K562 (cell line): ENCODE measurements around the gene RCSD1. TPM values are rescaled to one million over a fixed set of nuclear protein-coding genes. Genes with fewer than 3 reads are reported as not detected.

ENCODE experiments used
- ADNP ChIP-seq: fragments of 200-800 bp; sonication (Bioruptor generic); IDR thresholded peaks from 2 replicates; pipeline ENCODE4 v1.6.1; 2016; ENCODE audit warnings: missing genetic modification characterization, missing compliant biosample characterization
- CAMTA2 ChIP-seq: fragments of 250-450 bp; sonication (Bioruptor Pico); conservative IDR thresholded peaks from 2 replicates; pipeline ENCODE4 v1.5.1; 2022
- FOXP1 ChIP-seq: sonication (generic); formaldehyde crosslinking; IDR thresholded peaks from 2 replicates; pipeline ENCODE4 v1.8.0; 2022; ENCODE audit warnings: mild to moderate bottlenecking, missing genetic modification reagents
- GTF2E2 ChIP-seq: fragments of 200-800 bp; sonication (Bioruptor generic); IDR thresholded peaks from 2 replicates; pipeline ENCODE4 v1.6.1; 2016; ENCODE audit warnings: missing genetic modification characterization, missing compliant biosample characterization
- HDAC1 ChIP-seq, 2 experiments: fragments of 450-650 bp; IDR thresholded peaks; 2 replicates each; pipeline ENCODE4 v1.6.1; 2016 to 2017; ENCODE audit warnings: inconsistent platforms in 1 of 2, mild to moderate bottlenecking in 1 of 2, moderate library complexity in 1 of 2
- LARP7 ChIP-seq: fragments of 450-650 bp; IDR thresholded peaks from 2 replicates; pipeline ENCODE4 v1.6.1; 2016
- NCOR1 ChIP-seq: fragments of 450-650 bp; IDR thresholded peaks from 2 replicates; pipeline ENCODE4 v1.6.1; 2016; ENCODE audit warnings: mild to moderate bottlenecking, moderate library complexity
- SIN3B ChIP-seq: fragments of 450-650 bp; IDR thresholded peaks from 2 replicates; pipeline ENCODE4 v1.6.1; 2017; ENCODE audit warnings: low read depth, mild to moderate bottlenecking, moderate library complexity
- SLC30A9 ChIP-seq: fragments of 250-450 bp; sonication (Bioruptor Pico); IDR thresholded peaks from 2 replicates; pipeline ENCODE4 v1.8.0; 2022; ENCODE audit warnings: mild to moderate bottlenecking, moderate library complexity
- SMC3 ChIP-seq: conservative IDR thresholded peaks from 2 replicates; pipeline ENCODE4 v1.6.1; 2011; ENCODE audit warnings: low read depth, low read length, improper control_type of control experiment; ENCODE audit not compliant: insufficient read depth
- TAF7 ChIP-seq: fragments of 450-650 bp; IDR thresholded peaks from 2 replicates; pipeline ENCODE4 v1.6.1; 2016; ENCODE audit warnings: missing genetic modification characterization, missing compliant biosample characterization
- ZC3H8 ChIP-seq: fragments of 450-650 bp; IDR thresholded peaks from 2 replicates; pipeline ENCODE4 v1.6.1; 2017
- polyA plus RNA-seq, 8 experiments: library from polyadenylated mRNA; depleted of rRNA in 4 of 8; stranded (reverse) in 5 of 8; unstranded in 3 of 8; fragments of >200 nt; fragmentation: Nextera tagmentation in 2 of 8; fragmentation: Illumina TruSeq in 1 of 8; extraction: Ambion mirVana in 2 of 8; extraction: Trizol in 1 of 8; gene quantifications; 2 replicates each; pipeline versions ENCODE4 v1.2.1 to v1.2.3, GENCODE V29; 2011 to 2014; ENCODE audit warnings: inconsistent platforms in 1 of 8, missing spikeins in 1 of 8
- total RNA-seq, 7 experiments: library from RNA; depleted of rRNA in 6 of 7; stranded (reverse); fragments of >200 nt in 6 of 7; fragmentation: Illumina TruSeq in 2 of 7; extraction: Trizol in 2 of 7; gene quantifications; 2 replicates each; pipeline versions ENCODE4 v1.2.1 to v1.2.3, GENCODE V29; 2011 to 2021; ENCODE audit warnings: low replicate concordance in 1 of 7
- TF ChIP-seq, protein P1 (sequence below): fragments of 250-450 bp; sonication (Bioruptor Pico); IDR thresholded peaks from 2 replicates; pipeline ENCODE4 v1.4.0; 2020; ENCODE audit warnings: mild to moderate bottlenecking, moderate library complexity
- TF ChIP-seq, protein P2 (sequence below), 2 experiments: fragments of 450-650 bp in 1 of 2; IDR thresholded peaks; 2 replicates each; pipeline ENCODE4 v1.6.1; 2011 to 2017; ENCODE audit warnings: low read depth in 2 of 2, antibody characterized with exemption in 1 of 2, borderline replicate concordance in 1 of 2, low read length in 1 of 2, mild to moderate bottlenecking in 1 of 2, mixed read lengths in 1 of 2; ENCODE audit not compliant: control insufficient read depth in 1 of 2
- TF ChIP-seq, protein P3 (sequence below): fragments of 250-450 bp; sonication (Bioruptor Pico); IDR thresholded peaks from 2 replicates; pipeline ENCODE4 v1.4.0; 2020; ENCODE audit warnings: mild to moderate bottlenecking
- TF ChIP-seq, protein P4 (sequence below): fragments of 450-650 bp; formaldehyde crosslinking; IDR thresholded peaks from 2 replicates; pipeline ENCODE4 v1.4.0; 2022; ENCODE audit warnings: mild to moderate bottlenecking, moderate library complexity
- TF ChIP-seq, protein P5 (sequence below): fragments of 450-650 bp; formaldehyde crosslinking; IDR thresholded peaks from 2 replicates; pipeline ENCODE4 v1.4.0; 2022; ENCODE audit warnings: missing genetic modification characterization

RCSD1 gene
- total and polyA plus RNA-seq, 9 of the 15 experiments (the other 6 are each of a cell fraction or from before 2014, with no cell fraction given) = 7.8 to 69.8 (median 45.3) TPM

DNA sequence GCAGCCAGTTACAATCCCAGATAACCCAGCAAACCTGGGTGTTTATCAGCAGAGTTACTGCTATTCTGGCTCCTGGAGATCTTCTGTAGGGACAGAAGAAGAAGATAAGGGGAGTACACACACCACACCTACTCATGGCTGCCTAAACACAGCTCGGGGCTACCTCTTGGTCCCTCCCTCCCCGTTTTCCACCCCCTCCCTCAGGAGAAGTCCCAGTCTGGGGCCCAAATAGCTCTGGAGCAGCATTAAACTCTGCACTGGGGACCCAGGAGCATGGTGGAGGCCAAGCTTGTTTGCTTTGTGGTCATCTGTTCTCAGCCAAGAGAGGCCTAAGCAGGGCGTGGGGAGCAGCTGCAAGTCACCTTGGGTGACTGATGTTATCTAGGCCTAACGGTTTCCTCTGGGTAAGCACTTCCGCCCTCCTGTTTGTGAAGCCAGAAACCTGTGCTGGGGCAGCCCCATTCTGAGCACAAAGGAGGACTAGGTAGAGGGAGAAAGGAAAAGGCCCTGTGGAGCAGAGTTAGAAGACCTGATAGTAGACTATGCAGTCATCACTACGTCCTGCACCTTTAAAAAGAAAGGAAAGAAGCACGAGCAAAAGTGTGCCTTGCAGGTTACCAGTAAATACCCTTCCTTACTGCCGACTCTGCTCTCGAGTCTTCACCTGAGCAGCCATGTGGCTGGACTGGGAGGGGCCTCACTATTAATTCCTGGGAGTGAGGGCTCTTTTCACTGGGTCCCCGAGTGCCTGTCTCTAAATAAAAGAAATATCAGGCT, 2.0 kb upstream of the RCSD1 start (continued):
- TF ChIP-seq, protein P1, sequence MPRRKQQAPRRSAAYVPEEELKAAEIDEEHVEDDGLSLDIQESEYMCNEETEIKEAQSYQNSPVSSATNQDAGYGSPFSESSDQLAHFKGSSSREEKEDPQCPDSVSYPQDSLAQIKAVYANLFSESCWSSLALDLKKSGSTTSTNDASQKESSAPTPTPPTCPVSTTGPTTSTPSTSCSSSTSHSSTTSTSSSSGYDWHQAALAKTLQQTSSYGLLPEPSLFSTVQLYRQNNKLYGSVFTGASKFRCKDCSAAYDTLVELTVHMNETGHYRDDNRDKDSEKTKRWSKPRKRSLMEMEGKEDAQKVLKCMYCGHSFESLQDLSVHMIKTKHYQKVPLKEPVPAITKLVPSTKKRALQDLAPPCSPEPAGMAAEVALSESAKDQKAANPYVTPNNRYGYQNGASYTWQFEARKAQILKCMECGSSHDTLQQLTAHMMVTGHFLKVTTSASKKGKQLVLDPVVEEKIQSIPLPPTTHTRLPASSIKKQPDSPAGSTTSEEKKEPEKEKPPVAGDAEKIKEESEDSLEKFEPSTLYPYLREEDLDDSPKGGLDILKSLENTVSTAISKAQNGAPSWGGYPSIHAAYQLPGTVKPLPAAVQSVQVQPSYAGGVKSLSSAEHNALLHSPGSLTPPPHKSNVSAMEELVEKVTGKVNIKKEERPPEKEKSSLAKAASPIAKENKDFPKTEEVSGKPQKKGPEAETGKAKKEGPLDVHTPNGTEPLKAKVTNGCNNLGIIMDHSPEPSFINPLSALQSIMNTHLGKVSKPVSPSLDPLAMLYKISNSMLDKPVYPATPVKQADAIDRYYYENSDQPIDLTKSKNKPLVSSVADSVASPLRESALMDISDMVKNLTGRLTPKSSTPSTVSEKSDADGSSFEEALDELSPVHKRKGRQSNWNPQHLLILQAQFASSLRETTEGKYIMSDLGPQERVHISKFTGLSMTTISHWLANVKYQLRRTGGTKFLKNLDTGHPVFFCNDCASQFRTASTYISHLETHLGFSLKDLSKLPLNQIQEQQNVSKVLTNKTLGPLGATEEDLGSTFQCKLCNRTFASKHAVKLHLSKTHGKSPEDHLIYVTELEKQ = peak; percentile 7; the same call in 1 of the 2 replicates
- TF ChIP-seq, protein P2, sequence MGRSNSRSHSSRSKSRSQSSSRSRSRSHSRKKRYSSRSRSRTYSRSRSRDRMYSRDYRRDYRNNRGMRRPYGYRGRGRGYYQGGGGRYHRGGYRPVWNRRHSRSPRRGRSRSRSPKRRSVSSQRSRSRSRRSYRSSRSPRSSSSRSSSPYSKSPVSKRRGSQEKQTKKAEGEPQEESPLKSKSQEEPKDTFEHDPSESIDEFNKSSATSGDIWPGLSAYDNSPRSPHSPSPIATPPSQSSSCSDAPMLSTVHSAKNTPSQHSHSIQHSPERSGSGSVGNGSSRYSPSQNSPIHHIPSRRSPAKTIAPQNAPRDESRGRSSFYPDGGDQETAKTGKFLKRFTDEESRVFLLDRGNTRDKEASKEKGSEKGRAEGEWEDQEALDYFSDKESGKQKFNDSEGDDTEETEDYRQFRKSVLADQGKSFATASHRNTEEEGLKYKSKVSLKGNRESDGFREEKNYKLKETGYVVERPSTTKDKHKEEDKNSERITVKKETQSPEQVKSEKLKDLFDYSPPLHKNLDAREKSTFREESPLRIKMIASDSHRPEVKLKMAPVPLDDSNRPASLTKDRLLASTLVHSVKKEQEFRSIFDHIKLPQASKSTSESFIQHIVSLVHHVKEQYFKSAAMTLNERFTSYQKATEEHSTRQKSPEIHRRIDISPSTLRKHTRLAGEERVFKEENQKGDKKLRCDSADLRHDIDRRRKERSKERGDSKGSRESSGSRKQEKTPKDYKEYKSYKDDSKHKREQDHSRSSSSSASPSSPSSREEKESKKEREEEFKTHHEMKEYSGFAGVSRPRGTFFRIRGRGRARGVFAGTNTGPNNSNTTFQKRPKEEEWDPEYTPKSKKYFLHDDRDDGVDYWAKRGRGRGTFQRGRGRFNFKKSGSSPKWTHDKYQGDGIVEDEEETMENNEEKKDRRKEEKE (IDR thresholded peaks at IDR 0.05; ENCODE audit: borderline replicate concordance in 1 of 2, control insufficient read depth in 1 of 2, low read depth in 2 of 2, low read length in 1 of 2) = 0 out of 4 replicates have a peak, but pooled peaks of 1 of the 2 experiments have one; percentile 68
- TF ChIP-seq, protein P3, sequence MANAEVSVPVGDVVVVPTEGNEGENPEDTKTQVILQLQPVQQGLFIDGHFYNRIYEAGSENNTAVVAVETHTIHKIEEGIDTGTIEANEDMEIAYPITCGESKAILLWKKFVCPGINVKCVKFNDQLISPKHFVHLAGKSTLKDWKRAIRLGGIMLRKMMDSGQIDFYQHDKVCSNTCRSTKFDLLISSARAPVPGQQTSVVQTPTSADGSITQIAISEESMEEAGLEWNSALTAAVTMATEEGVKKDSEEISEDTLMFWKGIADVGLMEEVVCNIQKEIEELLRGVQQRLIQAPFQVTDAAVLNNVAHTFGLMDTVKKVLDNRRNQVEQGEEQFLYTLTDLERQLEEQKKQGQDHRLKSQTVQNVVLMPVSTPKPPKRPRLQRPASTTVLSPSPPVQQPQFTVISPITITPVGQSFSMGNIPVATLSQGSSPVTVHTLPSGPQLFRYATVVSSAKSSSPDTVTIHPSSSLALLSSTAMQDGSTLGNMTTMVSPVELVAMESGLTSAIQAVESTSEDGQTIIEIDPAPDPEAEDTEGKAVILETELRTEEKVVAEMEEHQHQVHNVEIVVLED (CRISPR knock-in tag) = 0 out of 2 replicates have a peak, but pooled peaks have one; percentile 4
- TF ChIP-seq HDAC1 (IDR thresholded peaks at IDR 0.05) = peak; percentile 55 to 85
- TF ChIP-seq LARP7 = no peak
- TF ChIP-seq CAMTA2 (CRISPR knock-in tag) = no peak
- TF ChIP-seq TAF7 = peak; percentile 60
- TF ChIP-seq ADNP (tag) = no peak
- TF ChIP-seq, protein P4, sequence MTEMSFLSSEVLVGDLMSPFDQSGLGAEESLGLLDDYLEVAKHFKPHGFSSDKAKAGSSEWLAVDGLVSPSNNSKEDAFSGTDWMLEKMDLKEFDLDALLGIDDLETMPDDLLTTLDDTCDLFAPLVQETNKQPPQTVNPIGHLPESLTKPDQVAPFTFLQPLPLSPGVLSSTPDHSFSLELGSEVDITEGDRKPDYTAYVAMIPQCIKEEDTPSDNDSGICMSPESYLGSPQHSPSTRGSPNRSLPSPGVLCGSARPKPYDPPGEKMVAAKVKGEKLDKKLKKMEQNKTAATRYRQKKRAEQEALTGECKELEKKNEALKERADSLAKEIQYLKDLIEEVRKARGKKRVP (CRISPR knock-in tag) = peak; percentile 34; the same call in 1 of the 2 replicates
- peak; percentile 95 for TF ChIP-seq NCOR1
- TF ChIP-seq GTF2E2 (tag) = peak; percentile 98
- TF ChIP-seq SIN3B = no peak
- peak; percentile 57 for TF ChIP-seq FOXP1 (CRISPR knock-in tag)
- TF ChIP-seq SMC3 = no peak
- TF ChIP-seq ZC3H8 = no peak; the same call in 1 of the 2 replicates
- TF ChIP-seq SLC30A9 (CRISPR knock-in tag) = no peak
- TF ChIP-seq, protein P5, sequence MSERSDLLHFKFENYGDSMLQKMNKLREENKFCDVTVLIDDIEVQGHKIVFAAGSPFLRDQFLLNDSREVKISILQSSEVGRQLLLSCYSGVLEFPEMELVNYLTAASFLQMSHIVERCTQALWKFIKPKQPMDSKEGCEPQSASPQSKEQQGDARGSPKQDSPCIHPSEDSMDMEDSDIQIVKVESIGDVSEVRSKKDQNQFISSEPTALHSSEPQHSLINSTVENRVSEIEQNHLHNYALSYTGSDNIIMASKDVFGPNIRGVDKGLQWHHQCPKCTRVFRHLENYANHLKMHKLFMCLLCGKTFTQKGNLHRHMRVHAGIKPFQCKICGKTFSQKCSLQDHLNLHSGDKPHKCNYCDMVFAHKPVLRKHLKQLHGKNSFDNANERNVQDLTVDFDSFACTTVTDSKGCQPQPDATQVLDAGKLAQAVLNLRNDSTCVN = no peak
